GM21576 (cell line): ENCODE results near the gene MMD2.

Experiments
- ATAC-seq: cut with Tn5 transposase; IDR thresholded peaks from one replicate; pipeline ENCODE4 v1.9.1; 2021; ENCODE audit warnings: mild to moderate bottlenecking, moderate library complexity; ENCODE audit not compliant: unreplicated experiment

MMD2 gene

DNA sequence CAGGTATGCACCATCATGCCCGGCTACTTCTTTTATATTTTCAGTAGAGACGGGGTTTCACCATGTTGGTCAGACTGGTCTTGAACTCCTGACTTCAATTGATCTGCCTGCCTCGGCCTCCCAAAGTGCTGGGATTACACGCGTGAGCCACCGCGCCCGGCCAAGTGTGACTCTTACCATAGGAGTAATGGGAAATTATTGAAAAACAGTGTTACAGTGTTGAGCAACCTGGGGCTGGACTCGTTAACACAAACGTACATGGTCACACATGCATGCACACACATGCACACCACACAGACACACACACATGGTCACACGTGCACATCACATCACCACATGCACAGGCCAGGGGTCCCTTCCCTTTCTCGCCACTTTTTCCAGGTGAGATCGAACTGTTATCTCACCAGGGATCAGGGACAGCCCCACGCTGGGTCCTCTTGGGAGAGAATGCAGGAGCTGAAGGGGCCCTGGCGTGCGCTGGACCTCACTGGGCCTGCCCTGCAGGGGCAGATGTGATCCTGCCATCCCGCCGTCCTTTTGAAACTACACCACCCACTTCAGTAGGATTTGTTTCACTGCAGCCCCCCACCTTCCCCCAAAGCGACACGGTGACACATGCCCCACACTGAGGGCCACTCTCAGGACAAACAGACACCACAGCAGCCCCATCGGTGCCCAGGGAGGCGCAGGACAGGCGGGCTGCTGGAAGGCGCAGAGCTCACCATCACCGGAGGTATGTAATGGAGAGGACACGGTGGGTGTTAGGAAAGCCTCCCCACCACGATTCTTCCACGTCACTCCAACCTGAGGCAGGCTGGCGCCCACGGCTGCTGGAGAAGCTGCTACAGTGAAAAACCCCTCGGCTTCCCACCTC is 85.7 kb downstream of the MMD2 start:
- no peak for ATAC-seq

DNA sequence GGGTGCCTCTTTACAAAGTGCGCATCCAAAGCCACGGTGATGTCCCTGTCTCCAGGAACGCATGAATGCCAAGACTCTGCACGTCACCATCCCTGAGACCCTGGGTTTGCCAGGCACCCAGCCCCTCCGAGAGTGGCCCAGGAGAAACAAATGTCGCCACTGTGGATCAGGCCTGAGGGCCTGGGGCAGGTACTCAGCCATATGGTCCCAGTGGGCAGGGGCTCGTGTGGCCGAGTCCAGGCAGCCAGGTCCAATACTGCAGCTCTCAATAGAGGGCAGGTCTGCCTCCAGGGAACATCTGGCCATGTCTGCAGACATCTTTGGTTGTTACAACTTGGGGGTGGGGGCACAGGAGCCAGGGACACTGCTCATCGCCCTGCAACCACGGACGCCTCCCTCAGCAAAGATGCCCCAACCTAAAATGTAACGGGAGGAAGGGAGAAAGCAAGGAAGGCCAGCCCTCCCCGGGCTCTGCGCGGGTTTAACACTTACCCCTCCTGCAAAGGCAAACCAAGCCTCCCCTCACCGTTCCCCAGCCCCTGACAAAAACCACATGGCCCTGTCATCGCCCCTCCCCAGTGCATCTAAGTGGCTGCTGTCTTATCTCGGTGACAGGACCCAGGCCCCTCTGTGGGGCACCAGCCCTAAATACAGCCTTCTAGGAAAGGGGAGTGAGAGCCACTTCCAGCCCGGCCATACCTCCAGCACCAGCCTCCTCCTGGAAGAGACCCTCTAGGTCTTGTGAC is 86.9 kb downstream of the MMD2 start:
- ATAC-seq, result no peak

DNA sequence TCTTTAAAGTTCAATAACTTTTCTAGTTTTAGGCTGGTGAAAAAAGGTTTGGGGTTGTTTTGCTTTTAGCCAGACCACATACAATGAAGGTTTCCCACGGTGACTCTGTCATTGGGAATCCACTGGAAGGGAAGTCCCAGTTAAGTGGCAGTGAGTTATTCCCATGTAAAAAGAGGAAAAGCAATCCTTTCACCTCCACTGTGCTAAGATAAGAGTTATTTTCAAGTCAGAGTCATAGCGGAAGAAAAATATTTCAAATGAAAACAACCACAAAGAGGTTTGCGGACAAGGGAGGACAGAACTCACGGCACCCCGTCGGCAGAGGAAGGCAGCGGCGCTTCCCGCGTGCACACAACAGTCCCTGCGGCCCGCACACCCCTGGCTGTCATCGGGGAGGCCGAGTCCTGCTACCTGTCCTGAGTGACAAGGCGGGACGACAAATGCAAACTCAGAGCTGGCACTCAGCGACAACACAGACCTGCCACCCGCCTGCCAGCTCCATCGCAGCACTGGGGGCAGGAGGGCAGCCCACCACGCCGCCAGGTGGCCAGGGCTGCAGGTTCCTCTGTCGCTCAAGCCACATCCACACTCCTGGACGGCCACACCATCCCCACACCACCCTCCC is 87.8 kb downstream of the MMD2 start:
- ATAC-seq, result no peak

DNA sequence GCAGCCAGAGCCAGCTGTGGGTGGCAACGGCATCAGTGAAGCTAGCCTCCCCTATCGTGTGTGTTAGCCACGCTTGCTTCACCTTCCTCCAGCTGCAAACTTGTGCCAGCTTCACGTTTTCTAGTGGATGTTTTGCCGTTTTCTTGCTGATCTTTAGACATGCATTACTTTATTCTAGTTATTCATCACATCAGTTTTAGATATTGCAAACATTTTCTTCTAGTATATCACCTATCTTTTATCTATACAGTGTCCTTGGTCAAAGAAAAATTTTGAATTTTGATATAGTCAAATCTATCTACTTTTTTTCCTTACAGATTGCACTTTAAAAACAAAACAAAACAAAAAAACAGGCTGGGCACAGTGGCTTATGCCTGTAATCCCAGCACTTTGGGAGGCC is 90.5 kb downstream of the MMD2 start:
- ATAC-seq, result no peak

DNA sequence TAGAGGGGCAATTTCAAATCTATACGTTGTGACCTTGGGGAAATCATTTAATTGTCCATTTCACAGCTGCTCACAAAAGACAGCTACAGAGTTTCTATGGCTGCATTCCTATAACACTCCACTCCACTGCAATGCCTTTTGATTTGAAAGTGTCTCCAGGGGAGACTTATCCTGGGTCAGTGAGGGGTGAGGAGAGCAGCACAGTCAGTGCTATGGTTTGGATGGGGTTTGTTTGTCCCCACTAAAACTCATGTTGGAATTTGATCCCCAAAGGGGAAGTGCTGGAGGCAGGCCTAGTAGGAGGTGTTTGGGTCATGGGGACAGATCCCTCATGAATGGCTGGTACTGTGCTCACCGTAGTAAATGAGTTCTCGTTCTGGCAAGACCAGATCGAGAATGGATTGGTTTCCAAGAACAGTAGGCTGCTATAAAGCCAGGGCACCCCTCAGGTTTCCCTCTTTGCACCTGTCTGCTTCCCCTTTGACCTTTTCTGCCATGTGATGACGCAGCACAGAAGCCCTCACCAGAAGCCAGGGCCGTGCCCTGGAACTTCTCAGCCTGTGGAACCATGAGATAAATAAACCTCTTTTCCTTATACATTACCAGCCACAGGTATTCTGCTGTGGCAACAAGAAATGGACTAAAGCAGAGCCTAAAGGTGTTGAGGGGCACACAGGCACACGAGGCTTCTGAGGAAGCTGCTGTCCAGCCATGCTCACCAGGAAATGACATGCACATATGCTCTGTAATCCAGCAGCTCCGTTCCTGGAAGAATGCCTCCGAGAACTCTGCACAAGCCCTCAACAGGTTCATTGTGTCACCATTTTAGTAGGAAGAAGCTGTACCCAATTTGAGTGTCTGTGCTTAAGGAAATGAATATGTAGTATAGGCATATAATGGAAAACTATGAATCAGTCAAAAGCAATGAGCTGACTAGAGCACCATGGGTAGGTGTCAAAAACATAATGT is 92.2 kb downstream of the MMD2 start:
- ATAC-seq, result no peak

DNA sequence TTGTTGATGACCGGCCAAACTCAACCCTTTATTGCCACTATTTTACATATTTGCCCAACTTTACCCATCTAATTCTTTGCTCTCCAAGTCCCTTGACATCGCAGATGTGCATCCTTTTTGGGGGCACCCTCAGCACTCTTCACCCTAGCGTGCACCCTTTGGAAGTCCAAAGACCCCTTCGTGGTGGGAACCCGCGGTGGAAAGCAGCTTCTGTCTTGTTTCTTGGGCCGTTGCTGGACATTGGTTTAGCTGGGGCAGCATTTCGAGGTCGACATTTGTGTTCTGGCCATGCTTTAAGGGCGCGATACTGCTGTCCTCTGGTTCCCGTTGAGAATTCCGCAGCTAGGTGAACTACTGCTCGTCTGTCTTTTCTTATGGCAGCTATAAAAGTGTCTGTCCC is 96.8 kb downstream of the MMD2 start:
- ATAC-seq, result no peak

DNA sequence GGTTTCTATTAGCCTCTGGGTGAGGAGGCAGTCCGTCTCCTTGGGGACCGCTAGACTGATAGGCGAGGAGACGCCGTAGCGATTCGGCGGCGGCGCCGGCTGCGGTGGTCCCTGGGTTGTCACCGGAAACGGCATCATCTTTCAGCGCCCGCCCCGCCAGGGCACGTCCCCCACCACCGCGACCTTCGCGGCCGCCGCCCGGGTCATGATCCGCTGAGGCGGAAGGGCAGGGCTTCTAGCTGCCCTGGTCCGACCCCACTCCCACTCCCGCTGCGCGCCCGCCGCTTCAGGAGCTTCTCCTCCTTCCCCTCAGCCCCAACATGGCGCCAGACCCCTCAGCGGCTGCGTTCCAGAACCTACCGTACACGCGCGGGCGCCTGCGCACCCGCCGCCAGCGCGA is 97.3 kb downstream of the MMD2 start, which contains the start of gene PAPOLB:
PAPOLB (minus strand) TSS at position 358 of the 400 bp plus-strand sequence; CDS start at position 138, 220 bp downstream.
- no peak for ATAC-seq

DNA sequence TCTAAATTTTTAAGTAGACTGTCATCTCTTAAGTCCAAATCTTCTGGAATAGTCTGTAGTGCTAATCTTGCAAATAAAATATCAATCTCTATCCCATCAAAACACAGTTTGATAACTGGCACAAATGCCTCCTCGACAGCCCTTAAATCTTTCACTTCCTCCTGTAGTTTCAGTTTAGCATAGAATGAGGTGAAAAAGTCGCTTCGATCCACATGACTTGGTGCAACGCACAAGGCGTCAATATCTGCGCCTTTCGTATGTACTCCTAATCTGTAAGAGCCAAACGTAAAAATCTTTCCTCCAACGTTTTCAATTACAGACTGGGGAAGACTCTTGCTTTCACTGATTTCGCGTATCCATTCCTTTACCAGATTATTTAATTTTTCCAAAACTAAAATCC is 97.8 kb downstream of the MMD2 start:
- ATAC-seq, result no peak

DNA sequence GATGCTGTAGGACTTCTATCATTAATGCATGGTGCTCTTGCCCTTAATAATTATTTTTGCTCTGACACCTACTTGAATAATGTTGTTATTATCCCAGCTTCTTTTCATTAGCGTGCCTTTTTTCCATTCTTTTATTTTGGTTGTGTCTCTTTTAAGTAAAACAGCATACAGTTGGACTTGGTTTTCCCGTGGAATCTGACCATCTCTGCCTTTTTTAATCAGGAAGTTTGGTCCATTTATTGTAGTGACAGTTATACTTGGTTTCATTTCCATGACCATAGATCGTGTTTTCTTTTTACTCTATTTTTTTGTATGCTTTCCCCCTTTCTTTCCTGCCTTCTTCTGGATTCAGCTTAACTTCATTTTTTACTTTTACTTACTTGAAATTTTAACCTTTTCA is 101.8 kb downstream of the MMD2 start:
- ATAC-seq, result no peak

DNA sequence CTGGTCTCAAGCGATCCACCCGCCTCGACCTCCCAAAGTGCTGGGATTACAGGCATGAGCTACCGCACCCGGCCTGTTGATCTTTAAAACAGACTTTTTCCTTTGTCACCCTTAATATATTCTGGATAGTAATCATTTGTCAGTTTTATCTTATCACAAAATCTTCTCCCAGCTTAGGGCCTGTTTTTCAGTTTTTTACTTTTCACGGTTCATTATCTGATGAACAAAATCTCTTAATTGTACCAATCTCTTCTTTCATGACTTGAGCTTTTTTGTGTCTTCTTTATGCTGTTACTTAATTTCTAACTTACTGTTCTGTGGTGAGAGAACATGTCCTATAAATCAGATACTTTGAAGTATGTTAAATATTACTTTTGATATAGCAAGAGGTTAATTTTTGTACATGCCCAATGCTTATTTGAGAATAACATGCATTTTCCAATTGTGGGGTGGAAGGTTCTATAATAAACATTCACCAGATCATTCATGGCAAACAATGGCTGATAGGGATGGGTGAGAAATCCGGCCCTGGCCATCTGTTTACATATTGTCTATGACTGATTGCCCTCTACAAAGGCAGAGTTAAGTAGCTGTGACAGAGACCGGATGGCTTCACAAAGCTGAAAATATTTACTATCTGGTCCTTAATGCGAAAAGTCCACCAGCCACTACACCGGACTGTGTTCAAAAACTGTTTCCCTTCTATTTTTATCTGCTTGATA is 102.5 kb downstream of the MMD2 start:
- ATAC-seq, result no peak
